HEK293 (cell line): Measurements from ENCODE around the gene ST7.
A peak's percentile ranks its signal among the peaks of the same experiment; 100 is the strongest.

Experiments
- ATF2 ChIP-seq: fragments of 450-650 bp; formaldehyde crosslinking; IDR thresholded peaks from 2 replicates; pipeline ENCODE4 v1.5.1; 2016; ENCODE audit warnings: missing biosample characterization, missing genetic modification characterization, low read depth
- BCL11A ChIP-seq: fragments of 450-650 bp; formaldehyde crosslinking; IDR thresholded peaks from 2 replicates; pipeline ENCODE4 v1.5.1; 2016; ENCODE audit warnings: low read depth, missing biosample characterization, missing genetic modification characterization
- GFI1B ChIP-seq: fragments of 450-650 bp; formaldehyde crosslinking; IDR thresholded peaks from 2 replicates; pipeline ENCODE4 v1.5.1; 2016; ENCODE audit warnings: missing biosample characterization, missing genetic modification characterization
- IKZF3 ChIP-seq: fragments of 450-650 bp; IDR thresholded peaks from 2 replicates; pipeline ENCODE4 v1.5.0; 2018; ENCODE audit warnings: missing biosample characterization, mild to moderate bottlenecking, missing genetic modification characterization, moderate library complexity
- KLF16 ChIP-seq: fragments of 450-650 bp; formaldehyde crosslinking; IDR thresholded peaks from 2 replicates; pipeline ENCODE4 v1.5.1; 2017; ENCODE audit warnings: missing biosample characterization, missing genetic modification characterization
- KLF17 ChIP-seq: fragments of 450-650 bp; formaldehyde crosslinking; IDR thresholded peaks from 2 replicates; pipeline ENCODE4 v1.5.1; 2016; ENCODE audit warnings: missing biosample characterization, missing genetic modification characterization
- MYNN ChIP-seq: fragments of 450-650 bp; formaldehyde crosslinking; IDR thresholded peaks from 2 replicates; pipeline ENCODE4 v1.5.1; 2016; ENCODE audit warnings: missing biosample characterization, missing genetic modification characterization, borderline replicate concordance
- OVOL3 ChIP-seq: fragments of 450-650 bp; formaldehyde crosslinking; IDR thresholded peaks from 2 replicates; pipeline ENCODE4 v1.5.1; 2016; ENCODE audit warnings: missing biosample characterization, missing genetic modification characterization
- PBX3 ChIP-seq: sonication (generic); formaldehyde crosslinking; IDR thresholded peaks from 2 replicates; pipeline ENCODE4 v1.8.1; 2022; ENCODE audit warnings: mild to moderate bottlenecking, moderate library complexity, missing genetic modification reagents
- PRDM10 ChIP-seq: fragments of 450-650 bp; formaldehyde crosslinking; IDR thresholded peaks from 2 replicates; pipeline ENCODE4 v1.5.1; 2016; ENCODE audit warnings: missing biosample characterization, missing genetic modification characterization
- REPIN1 ChIP-seq: fragments of 450-650 bp; formaldehyde crosslinking; IDR thresholded peaks from 2 replicates; pipeline ENCODE4 v1.5.1; 2017; ENCODE audit warnings: missing biosample characterization, missing genetic modification characterization, low read depth
- SCRT1 ChIP-seq: fragments of 450-650 bp; formaldehyde crosslinking; IDR thresholded peaks from 2 replicates; pipeline ENCODE4 v1.5.1; 2016; ENCODE audit warnings: missing biosample characterization, missing genetic modification characterization, borderline replicate concordance
- SP3 ChIP-seq: fragments of 450-650 bp; formaldehyde crosslinking; IDR thresholded peaks from 2 replicates; pipeline ENCODE4 v1.5.1; 2016; ENCODE audit warnings: missing biosample characterization, missing genetic modification characterization
- ZFP69B ChIP-seq: fragments of 450-650 bp; formaldehyde crosslinking; IDR thresholded peaks from 2 replicates; pipeline ENCODE4 v1.5.1; 2016; ENCODE audit warnings: missing biosample characterization, missing genetic modification characterization
- ZNF155 ChIP-seq: fragments of 450-650 bp; formaldehyde crosslinking; IDR thresholded peaks from 2 replicates; pipeline ENCODE4 v1.5.1; 2016; ENCODE audit warnings: missing biosample characterization, missing genetic modification characterization
- ZNF211 ChIP-seq: fragments of 450-650 bp; formaldehyde crosslinking; IDR thresholded peaks from 2 replicates; pipeline ENCODE4 v1.5.1; 2016; ENCODE audit warnings: low read depth, missing biosample characterization, missing genetic modification characterization
- ZNF214 ChIP-seq: fragments of 450-650 bp; formaldehyde crosslinking; IDR thresholded peaks from 2 replicates; pipeline ENCODE4 v1.5.1; 2017; ENCODE audit warnings: missing biosample characterization, mild to moderate bottlenecking, missing genetic modification characterization, borderline replicate concordance
- ZNF223 ChIP-seq: fragments of 450-650 bp; formaldehyde crosslinking; IDR thresholded peaks from 2 replicates; pipeline ENCODE4 v1.5.1; 2016; ENCODE audit warnings: missing biosample characterization, missing genetic modification characterization
- ZNF24 ChIP-seq: fragments of 450-650 bp; formaldehyde crosslinking; IDR thresholded peaks from 2 replicates; pipeline ENCODE4 v1.5.1; 2016; ENCODE audit warnings: missing biosample characterization, missing genetic modification characterization
- ZNF248 ChIP-seq: fragments of 450-650 bp; formaldehyde crosslinking; IDR thresholded peaks from 2 replicates; pipeline ENCODE4 v1.5.1; 2017; ENCODE audit warnings: missing biosample characterization, missing genetic modification characterization
- ZNF394 ChIP-seq: fragments of 450-650 bp; formaldehyde crosslinking; IDR thresholded peaks from 2 replicates; pipeline ENCODE4 v1.5.1; 2016; ENCODE audit warnings: missing biosample characterization, missing genetic modification characterization, mild to moderate bottlenecking, moderate library complexity, borderline replicate concordance
- ZNF398 ChIP-seq: fragments of 450-650 bp; formaldehyde crosslinking; IDR thresholded peaks from 2 replicates; pipeline ENCODE4 v1.5.1; 2017; ENCODE audit warnings: missing biosample characterization, missing genetic modification characterization
- ZNF433 ChIP-seq: fragments of 450-650 bp; formaldehyde crosslinking; IDR thresholded peaks from 2 replicates; pipeline ENCODE4 v1.5.1; 2016; ENCODE audit warnings: missing biosample characterization, missing genetic modification characterization, low read depth
- ZNF571 ChIP-seq: fragments of 450-650 bp; formaldehyde crosslinking; IDR thresholded peaks from 2 replicates; pipeline ENCODE4 v1.5.0; 2017; ENCODE audit warnings: missing biosample characterization, missing genetic modification characterization
- ZNF596 ChIP-seq: fragments of 450-650 bp; IDR thresholded peaks from 2 replicates; pipeline ENCODE4 v1.5.0; 2018; ENCODE audit warnings: missing biosample characterization, mild to moderate bottlenecking, missing genetic modification characterization, moderate library complexity
- ZNF629 ChIP-seq: fragments of 450-650 bp; formaldehyde crosslinking; IDR thresholded peaks from 2 replicates; pipeline ENCODE4 v1.5.1; 2017; ENCODE audit warnings: missing biosample characterization, missing genetic modification characterization
- ZNF658 ChIP-seq: fragments of 450-650 bp; formaldehyde crosslinking; IDR thresholded peaks from 2 replicates; pipeline ENCODE4; 2016; ENCODE audit warnings: missing biosample characterization, missing genetic modification characterization
- ZNF701 ChIP-seq: fragments of 450-650 bp; formaldehyde crosslinking; IDR thresholded peaks from 2 replicates; pipeline ENCODE4 v1.5.1; 2016; ENCODE audit warnings: missing biosample characterization, missing genetic modification characterization
- ZNF785 ChIP-seq: fragments of 450-650 bp; formaldehyde crosslinking; IDR thresholded peaks from 2 replicates; pipeline ENCODE4 v1.5.1; 2016; ENCODE audit warnings: missing biosample characterization, missing genetic modification characterization
- ZNF791 ChIP-seq: fragments of 450-650 bp; formaldehyde crosslinking; IDR thresholded peaks from 2 replicates; pipeline ENCODE4 v1.5.1; 2016; ENCODE audit warnings: missing biosample characterization, missing genetic modification characterization
- ZSCAN23 ChIP-seq: fragments of 450-650 bp; formaldehyde crosslinking; IDR thresholded peaks from 2 replicates; pipeline ENCODE4 v1.5.1; 2016; ENCODE audit warnings: missing biosample characterization, missing genetic modification characterization

Gene ST7

GRCh38 chr7:116953906-116954838, 871 bp downstream of the ST7 start (continued):
- TF ChIP-seq PBX3 (no peak), KLF16 (tag by site-specific recombination) (no peak), ZNF571 (tag by site-specific recombination) (no peak), IKZF3 (tag by site-specific recombination) (peak; percentile 49; the same call in 1 of the 2 replicates), SP3 (no peak), ZNF791 (tag by site-specific recombination) (no peak), ZNF433 (tag by site-specific recombination) (no peak), ZNF785 (no peak), BCL11A (tag by site-specific recombination) (0 out of 2 replicates have a peak, but pooled peaks have one; percentile 30), MYNN (no peak), ZFP69B (peak; percentile 31; the same call in 1 of the 2 replicates), GFI1B (tag by site-specific recombination) (no peak), SCRT1 (tag by site-specific recombination) (no peak), ZNF658 (tag by site-specific recombination) (no peak), ZNF596 (no peak), ZNF24 (tag by site-specific recombination) (peak; percentile 46; the same call in 1 of the 2 replicates), ATF2 (tag by site-specific recombination) (peak; percentile 40; the same call in 1 of the 2 replicates), ZNF211 (tag by site-specific recombination) (no peak), ZNF394 (tag by site-specific recombination) (no peak), ZNF155 (tag by site-specific recombination) (no peak), ZSCAN23 (tag by site-specific recombination) (no peak), PRDM10 (tag by site-specific recombination) (peak; percentile 97), REPIN1 (tag by site-specific recombination) (no peak), KLF17 (tag by site-specific recombination) (peak; percentile 49; the same call in 1 of the 2 replicates), ZNF214 (tag by site-specific recombination) (no peak), OVOL3 (tag by site-specific recombination) (no peak), ZNF629 (tag by site-specific recombination) (peak; percentile 34; the same call in 1 of the 2 replicates), ZNF398 (peak; percentile 53; the same call in 1 of the 2 replicates), ZNF701 (tag by site-specific recombination) (no peak), ZNF248 (tag by site-specific recombination) (no peak), ZNF223 (tag by site-specific recombination) (no peak)
